Stimulated activated CD4-positive, alpha-beta T cell treated with anti-CD3 and anti-CD28 coated beads, TNF-alpha, amount 100 ng/mL, for 4 hours (primary cell): ENCODE measurements around the gene NXPH2.

ENCODE experiments used
- DNase-seq, 3 experiments: peaks; one replicate each; pipeline ENCODE4 v3.0.0-alpha.2; 2020; ENCODE audit warnings: low read depth in 3 of 3

Gene NXPH2

GRCh38 chr2:138779781-138780445, at the start of gene NXPH2:
TSS of gene NXPH2 (minus strand) at chr2:138780390. CDS start at chr2:138780241, 149 bp downstream.
- no peak for DNase-seq

- no peak for DNase-seq
Observed at GRCh38 chr2:138829326-138829919, 49.2 kb upstream of the NXPH2 start.

DNA sequence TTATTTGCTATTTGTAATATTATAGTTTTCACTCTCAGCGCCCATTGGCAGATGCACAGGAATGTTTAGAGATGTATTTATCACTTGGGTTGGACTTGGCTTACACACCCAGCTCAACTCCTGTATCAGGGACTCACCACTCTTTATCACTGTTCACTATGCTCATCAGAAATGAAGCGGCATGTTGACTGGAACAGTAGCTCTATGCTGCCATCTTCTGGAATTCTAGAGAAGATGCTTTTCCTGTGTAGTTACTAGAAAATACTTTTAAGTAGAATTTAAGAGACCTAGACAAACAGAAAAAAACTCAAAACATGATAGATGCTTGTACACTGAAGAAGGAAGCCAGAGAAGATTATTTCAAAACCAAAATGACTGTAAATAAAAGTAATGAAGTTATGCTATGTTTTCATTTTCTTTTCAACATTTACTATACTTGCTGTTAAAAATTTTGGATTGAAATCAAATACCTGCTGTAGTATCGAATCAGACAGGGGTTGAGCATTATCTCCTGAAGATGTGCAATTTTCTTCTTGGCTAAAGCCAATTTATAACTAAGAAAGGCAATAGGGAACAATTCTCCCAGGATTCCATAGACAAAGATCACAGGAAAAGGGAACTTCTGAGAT, 47.4 kb upstream of the NXPH2 start:
- no peak for DNase-seq

GRCh38 chr2:138823666-138824065, 43.5 kb upstream of the NXPH2 start:
- no peak for DNase-seq

- DNase-seq = no peak
Observed at GRCh38 chr2:138819964-138820363, 39.8 kb upstream of the NXPH2 start.

DNA sequence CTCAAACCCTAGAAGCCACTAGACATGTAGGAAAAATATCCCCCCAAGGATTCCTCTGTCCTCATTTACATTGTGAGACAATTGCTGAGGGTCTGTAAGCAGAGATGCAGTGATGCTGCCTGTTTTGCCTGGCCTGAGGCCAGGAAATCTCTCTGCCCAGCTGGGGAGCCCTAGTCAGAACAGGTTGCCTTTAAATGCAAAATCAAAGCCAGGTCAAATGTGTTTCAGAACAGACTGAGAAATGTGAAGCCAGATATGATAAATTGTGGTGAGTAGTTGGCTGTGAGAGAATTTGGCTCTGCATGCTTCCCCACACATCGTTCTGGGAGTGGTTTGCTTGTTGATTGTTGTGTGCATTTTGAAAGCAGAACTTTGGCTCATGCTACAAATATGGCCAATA, 38.4 kb upstream of the NXPH2 start:
- no peak for DNase-seq

DNA sequence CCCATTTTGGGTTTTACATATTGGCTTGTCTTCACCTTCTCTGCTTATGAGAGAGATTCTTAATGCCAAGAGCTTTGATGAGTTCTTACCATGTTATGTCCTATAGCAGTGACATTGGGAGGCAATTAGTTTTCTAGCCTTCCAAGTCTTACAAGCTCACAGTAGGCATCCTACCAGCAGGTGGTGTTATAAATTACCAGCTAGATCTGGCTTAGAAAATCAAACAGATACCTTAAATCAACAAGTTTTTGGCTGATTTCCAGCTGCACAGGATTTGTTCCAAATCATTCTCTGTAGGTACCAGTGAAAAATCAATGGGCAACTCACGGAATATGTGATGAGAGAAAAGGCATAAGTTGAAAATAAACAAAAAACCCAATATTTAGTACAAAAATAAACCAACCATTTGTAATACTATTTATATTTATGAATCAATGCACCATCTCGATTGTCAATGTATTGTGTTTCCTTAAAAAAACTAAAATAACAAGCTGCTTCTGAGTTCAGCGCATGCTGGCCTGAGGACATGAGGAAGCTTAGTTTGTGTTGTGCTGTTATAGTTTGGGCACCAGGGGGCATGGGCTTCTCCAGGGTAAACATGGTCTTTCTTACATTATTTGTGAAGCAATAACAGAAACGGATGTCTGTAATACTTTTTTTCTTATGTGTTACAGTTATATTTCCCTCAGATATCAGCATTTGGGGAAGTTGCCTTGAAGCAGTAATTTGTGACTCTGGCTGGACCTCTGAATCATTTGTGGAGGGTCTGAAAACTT, 34.1 kb upstream of the NXPH2 start:
- DNase-seq = no peak

DNA sequence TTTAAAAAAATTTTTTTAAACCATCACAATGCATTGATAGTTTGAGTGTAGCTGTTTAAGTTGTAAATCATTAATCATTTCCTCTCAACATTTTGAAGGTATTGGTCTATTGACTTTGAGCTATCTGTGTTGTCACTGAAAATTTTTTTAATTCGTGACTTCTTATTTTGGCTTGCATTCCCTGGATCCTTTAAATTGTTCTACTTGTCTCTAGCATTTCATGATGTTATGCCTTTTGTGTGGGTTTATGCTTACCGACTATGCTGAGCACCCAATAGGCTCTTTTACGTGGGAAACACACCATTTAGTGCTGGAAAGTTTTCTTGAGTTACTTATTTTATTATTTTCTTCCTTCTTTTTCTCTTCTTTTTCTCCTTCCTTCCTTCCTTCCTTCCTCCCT, 31.2 kb upstream of the NXPH2 start:
- no peak for DNase-seq

DNA sequence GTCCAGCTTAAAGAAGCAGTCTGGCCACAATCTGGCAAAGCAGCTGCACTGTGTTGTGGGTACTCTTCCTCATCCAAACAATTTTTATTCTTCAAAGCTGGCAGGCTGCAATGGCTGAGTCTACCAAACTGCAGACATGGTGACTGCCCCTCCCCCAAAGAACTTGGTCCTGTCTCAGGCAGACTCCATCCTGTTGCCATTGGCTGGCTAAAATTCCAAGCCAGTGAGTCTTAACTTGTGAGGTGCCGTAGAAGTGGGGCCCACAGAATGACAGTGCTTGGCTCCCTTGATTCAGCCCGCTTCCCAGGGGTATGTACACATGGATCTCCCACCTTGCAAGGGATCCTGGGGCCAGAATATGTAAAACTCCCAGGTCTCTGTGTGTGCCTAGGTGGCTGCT, 14.5 kb upstream of the NXPH2 start:
- DNase-seq = no peak

DNA sequence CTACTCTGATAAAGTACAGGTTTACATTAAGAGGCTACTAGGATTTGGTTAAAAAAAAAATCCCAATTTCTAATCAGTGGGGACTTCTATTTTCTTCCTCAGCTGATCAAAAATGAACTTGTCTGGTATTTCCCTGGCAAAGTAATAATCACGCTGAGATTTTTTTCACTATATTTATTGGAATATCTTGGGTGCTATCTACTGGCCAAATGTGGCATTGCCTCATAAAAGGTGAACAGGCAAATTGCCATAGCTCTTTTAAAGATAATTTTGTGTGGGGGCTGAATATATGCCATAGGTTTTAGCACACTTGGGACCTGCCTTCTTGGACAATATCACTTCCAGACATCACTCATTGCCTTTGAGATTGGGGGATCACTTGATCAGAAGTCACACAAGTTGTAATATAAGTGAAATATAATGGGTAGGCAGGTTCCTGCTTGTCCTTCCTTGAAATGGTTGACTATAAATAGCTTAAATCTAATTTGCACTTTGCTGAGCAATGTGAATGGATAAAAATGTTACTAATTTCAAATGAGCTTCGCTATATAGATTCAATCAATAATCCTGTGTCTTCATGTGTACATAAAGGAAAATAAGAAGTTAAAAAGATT, 7.0 kb upstream of the NXPH2 start:
- DNase-seq = no peak

- no peak for DNase-seq
Observed at GRCh38 chr2:138782383-138782782, 2.2 kb upstream of the NXPH2 start.

DNA sequence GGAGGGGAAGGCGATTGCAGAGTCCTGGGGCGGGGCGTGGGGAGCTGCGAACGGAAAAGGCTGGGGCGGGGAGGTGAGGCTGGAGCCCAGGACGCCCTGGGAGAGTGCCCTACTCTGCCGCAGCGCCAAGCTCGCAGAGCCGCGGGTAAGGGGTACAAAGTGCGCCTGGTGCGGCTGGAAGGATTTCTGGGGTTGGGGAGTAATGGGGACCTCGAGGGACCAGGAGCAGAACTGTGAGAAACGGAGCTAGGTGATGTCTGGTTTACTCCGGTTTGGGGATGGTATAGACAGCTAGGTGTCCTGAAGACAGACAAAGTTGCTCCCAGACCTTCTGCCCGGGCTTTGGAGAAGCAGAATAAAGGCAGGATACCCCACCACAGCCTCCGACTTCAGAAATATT, 718 bp upstream of the NXPH2 start:
- DNase-seq = no peak

DNA sequence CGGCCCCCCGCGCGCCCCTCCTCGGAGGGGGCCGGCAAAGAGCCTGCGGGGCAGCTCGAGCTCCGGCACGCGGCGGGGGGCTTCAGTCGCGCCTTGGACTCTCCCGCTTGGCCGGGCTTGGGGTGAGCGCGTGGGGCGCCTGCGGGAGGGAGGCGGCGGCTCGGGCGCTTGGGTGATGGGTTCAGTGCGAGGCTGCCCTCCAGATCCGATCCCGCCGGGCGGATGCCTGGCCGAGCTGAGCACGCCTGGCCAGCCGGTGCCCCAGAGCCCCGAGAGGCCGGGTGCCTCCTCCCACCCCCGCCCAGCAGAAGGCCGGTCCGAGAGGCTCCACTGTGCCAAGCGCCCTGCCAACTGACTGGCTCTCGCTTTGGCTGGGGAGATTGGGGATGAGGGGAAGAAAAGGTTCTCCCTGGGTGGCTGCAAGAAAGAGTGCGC, 273 bp upstream of the NXPH2 start:
- no peak for DNase-seq

GRCh38 chr2:138779406-138779780, 797 bp downstream of the NXPH2 start:
- no peak for DNase-seq

- no peak for DNase-seq
Observed at GRCh38 chr2:138777996-138778395, 2.2 kb downstream of the NXPH2 start.

DNA sequence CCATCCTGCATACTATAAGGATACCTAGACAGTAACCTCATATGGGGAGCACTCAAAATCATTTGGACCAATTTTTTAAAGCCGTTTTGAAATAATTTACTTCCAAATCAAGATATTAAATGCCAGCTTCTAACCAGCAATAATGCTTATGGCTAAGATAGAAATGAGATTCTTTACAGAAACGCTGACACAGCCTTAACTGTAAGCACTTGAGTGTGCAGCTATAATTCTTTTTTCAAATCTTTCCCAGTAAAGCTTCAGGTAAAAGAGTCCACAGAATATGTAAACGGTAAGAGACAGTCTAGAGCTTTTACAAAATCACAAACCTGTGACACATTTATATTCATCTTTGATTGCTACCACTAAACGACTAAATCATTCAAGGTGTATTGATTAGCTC, 4.5 kb downstream of the NXPH2 start:
- DNase-seq = no peak

GRCh38 chr2:138771534-138771933, 8.7 kb downstream of the NXPH2 start:
- no peak for DNase-seq

GRCh38 chr2:138767101-138767500, 13.1 kb downstream of the NXPH2 start:
- no peak for DNase-seq

GRCh38 chr2:138766464-138766863, 13.7 kb downstream of the NXPH2 start:
- DNase-seq = no peak

GRCh38 chr2:138763971-138764370, 16.2 kb downstream of the NXPH2 start:
- DNase-seq = no peak

DNA sequence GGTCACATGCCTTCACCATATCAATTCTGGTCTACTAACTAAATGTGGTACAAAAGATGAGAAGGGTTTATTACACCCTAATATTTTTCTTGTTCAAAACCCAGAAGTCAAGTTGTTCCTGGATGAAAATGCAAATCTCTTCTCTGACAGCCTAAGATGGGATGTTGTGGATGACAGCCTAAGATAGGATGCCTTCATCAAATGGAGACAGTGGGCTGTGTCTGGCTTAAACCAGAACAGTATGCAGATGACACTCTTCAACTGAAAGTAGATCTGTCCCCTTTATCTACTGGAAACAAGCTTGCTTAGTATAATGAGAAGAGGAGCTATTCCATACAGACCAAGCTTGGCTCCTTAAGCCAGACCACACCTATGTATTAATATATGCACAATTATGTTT, 17.7 kb downstream of the NXPH2 start:
- no peak for DNase-seq

DNA sequence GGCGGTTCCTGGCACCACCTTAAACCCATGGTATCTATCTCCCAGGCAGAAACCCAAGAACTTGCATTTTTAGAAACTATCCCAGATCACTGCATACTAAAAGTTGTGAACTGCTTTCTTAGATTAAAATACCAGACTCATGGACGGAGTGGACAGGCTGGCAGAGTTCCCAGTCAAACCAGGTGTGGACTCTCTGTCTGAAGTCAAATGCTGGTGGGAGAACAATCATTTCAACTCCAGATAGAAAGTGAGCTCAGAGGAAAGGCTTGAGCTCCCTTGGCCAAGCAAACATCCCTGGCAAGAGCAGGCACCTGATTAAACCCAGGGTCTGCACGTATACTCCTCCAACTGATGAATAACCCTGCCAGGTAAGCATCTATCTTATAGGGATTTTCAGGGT, 19.5 kb downstream of the NXPH2 start:
- DNase-seq = no peak
